Uterus (tissue), 2 donors: ENCODE data around the gene LCORL.

Source experiments
- POLR2A ChIP-seq, 2 donors: fragments of 450-650 bp; IDR thresholded peaks; one replicate each; pipeline ENCODE4 v1.6.1; 2016; ENCODE audit warnings: antibody characterized with exemption in 2 of 2, mild to moderate bottlenecking in 1 of 2, moderate library complexity in 1 of 2
- TF ChIP-seq, protein P1 (sequence below), 4 experiments: fragments of 200-600 bp in 2 of 4; fragments of 450-650 bp in 2 of 4; sonication (generic) in 2 of 4; IDR thresholded peaks; one replicate each; pipeline ENCODE4 v1.5.1; 2016 to 2019; ENCODE audit warnings: antibody characterized with exemption in 4 of 4, mild to moderate bottlenecking in 2 of 4, moderate library complexity in 1 of 4

DNA sequence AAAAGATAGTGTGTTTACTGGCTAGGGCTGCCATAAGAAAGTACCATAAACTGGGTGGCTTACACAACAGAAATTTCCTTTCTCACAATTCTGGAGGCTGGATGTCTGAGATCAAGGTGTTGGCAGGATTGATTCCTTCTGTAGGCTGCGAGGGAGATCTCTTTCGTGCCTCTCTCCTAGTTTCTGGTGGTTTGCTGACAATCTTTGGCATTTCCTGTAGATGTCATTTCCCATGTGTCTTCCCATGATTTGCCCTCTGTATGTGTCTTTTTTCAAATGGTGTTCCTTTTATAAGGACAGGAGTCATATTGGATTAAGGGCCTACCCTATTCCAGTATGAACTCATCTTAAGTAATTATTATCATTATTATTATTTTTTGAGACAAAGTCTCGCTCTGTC lies 27.9 kb upstream of the LCORL start:
- TF ChIP-seq, protein P1, sequence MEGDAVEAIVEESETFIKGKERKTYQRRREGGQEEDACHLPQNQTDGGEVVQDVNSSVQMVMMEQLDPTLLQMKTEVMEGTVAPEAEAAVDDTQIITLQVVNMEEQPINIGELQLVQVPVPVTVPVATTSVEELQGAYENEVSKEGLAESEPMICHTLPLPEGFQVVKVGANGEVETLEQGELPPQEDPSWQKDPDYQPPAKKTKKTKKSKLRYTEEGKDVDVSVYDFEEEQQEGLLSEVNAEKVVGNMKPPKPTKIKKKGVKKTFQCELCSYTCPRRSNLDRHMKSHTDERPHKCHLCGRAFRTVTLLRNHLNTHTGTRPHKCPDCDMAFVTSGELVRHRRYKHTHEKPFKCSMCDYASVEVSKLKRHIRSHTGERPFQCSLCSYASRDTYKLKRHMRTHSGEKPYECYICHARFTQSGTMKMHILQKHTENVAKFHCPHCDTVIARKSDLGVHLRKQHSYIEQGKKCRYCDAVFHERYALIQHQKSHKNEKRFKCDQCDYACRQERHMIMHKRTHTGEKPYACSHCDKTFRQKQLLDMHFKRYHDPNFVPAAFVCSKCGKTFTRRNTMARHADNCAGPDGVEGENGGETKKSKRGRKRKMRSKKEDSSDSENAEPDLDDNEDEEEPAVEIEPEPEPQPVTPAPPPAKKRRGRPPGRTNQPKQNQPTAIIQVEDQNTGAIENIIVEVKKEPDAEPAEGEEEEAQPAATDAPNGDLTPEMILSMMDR (IDR thresholded peaks at IDR 0.05) = no peak
- no peak for TF ChIP-seq POLR2A (IDR thresholded peaks at IDR 0.05)
